ENCODE results near the gene MNAT1.
"Not testable (repeated sequence)": the region's sequence is repeated elsewhere in the genome, so short reads cannot be mapped to it uniquely, and the experiment has no call there.

The MNAT1 gene

GRCh38 chr14:60734465-60735242, at the start of gene MNAT1:
Gene MNAT1 (plus strand): TSS chr14:60734761. CDS start chr14:60734863, 102 bp downstream.
- DNase-seq, result peak; percentile 75 to 77

GRCh38 chr14:60686865-60687264, 47.7 kb upstream of the MNAT1 start:
- no peak for DNase-seq

- no peak for DNase-seq
Observed at GRCh38 chr14:60691383-60692113, 43.0 kb upstream of the MNAT1 start.

- DNase-seq, result no peak
Observed at GRCh38 chr14:60695327-60695726, 39.2 kb upstream of the MNAT1 start.

GRCh38 chr14:60700598-60700997, 34.0 kb upstream of the MNAT1 start:
- DNase-seq, result no peak

GRCh38 chr14:60705100-60705499, 29.5 kb upstream of the MNAT1 start:
- DNase-seq, result no peak

GRCh38 chr14:60707858-60708257, 26.7 kb upstream of the MNAT1 start:
- DNase-seq, result no peak

- no peak for DNase-seq
Observed at GRCh38 chr14:60710494-60710893, 24.1 kb upstream of the MNAT1 start.

GRCh38 chr14:60713513-60713912, 21.0 kb upstream of the MNAT1 start:
- DNase-seq, result no peak

GRCh38 chr14:60720391-60720790, 14.2 kb upstream of the MNAT1 start:
- DNase-seq, result no peak

GRCh38 chr14:60720962-60721325, 13.6 kb upstream of the MNAT1 start:
- no peak for DNase-seq

- peak; percentile 19 to 30 for DNase-seq
Observed at GRCh38 chr14:60721326-60722106, 13.0 kb upstream of the MNAT1 start.

- DNase-seq, result no peak
Observed at GRCh38 chr14:60722107-60722356, 12.5 kb upstream of the MNAT1 start.

GRCh38 chr14:60722357-60723115, 12.0 kb upstream of the MNAT1 start:
- no peak for DNase-seq

- DNase-seq, result peak; percentile 15 to 17
Observed at GRCh38 chr14:60723116-60723906, 11.2 kb upstream of the MNAT1 start.

GRCh38 chr14:60723907-60724618, 10.5 kb upstream of the MNAT1 start, which contains the start of gene SIX4:
Gene SIX4 (minus strand): TSS chr14:60724351. CDS start chr14:60724074, 277 bp downstream.
- DNase-seq, result no peak

- not testable (repeated sequence) for DNase-seq
Observed at GRCh38 chr14:60731291-60731690, 3.3 kb upstream of the MNAT1 start.

- DNase-seq, result no peak
Observed at GRCh38 chr14:60732840-60733483, 1.6 kb upstream of the MNAT1 start.

GRCh38 chr14:60735416-60735815, 855 bp downstream of the MNAT1 start:
- no peak for DNase-seq

GRCh38 chr14:60736494-60736893, 1.9 kb downstream of the MNAT1 start:
- DNase-seq, result no peak
